Measurements from ENCODE around the gene WDR5. TPM values are rescaled to one million over a fixed set of nuclear protein-coding genes. Genes with fewer than 3 reads are reported as not detected.

WDR5 gene
- total RNA-seq, 1 donor from 2014 or later, result 28.3 TPM

DNA sequence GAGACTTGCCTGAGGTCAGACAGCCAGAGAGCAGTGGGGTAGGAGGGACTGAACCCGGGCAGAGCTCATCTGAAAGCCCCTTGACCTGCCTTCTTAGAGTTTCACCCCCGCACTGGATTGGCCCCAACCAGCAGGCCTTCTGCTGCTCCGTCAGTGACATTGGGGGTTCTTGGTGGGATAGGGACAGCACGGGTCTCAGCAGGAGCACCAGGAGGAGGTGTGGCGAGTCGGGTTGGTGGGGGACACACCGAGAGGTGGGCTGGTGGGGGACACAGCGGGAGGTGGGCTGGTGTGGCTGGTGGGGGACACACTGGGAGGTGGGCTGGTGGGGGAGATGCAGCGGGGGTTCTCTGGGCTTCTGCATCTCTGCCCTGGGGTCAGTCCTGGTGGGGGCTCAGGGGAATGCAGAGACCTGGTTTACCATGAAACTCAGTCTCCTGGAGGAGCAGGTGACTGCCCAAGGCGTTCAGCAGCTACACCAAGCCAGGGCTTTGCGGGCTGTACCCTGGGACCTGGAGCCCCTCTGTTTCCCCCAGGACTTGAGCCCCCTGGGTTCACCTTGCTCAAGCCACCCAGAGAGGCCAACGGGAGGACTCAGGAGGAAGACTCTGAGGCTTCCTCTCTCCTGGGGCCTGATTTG, 56.5 kb downstream of the WDR5 start:
- Histone ChIP-seq H3K36me3 (ENCODE audit: control insufficient read depth, insufficient read depth, low read length) (no peaks in the 10 kb centered on the region), H3K4me3 (ENCODE audit: low read depth, low read length) (no peak overlapping the region), H3K27me3 (ENCODE audit: control insufficient read depth, insufficient read depth, low read length) (peaks cover 38% of the 10 kb centered on the region)
- TF ChIP-seq, protein P1, sequence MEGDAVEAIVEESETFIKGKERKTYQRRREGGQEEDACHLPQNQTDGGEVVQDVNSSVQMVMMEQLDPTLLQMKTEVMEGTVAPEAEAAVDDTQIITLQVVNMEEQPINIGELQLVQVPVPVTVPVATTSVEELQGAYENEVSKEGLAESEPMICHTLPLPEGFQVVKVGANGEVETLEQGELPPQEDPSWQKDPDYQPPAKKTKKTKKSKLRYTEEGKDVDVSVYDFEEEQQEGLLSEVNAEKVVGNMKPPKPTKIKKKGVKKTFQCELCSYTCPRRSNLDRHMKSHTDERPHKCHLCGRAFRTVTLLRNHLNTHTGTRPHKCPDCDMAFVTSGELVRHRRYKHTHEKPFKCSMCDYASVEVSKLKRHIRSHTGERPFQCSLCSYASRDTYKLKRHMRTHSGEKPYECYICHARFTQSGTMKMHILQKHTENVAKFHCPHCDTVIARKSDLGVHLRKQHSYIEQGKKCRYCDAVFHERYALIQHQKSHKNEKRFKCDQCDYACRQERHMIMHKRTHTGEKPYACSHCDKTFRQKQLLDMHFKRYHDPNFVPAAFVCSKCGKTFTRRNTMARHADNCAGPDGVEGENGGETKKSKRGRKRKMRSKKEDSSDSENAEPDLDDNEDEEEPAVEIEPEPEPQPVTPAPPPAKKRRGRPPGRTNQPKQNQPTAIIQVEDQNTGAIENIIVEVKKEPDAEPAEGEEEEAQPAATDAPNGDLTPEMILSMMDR (IDR thresholded peaks at IDR 0.05; ENCODE audit: insufficient read depth, low read length, poor library complexity, severe bottlenecking), result no peak
- no peak for DNase-seq (ENCODE audit: low read depth)

DNA sequence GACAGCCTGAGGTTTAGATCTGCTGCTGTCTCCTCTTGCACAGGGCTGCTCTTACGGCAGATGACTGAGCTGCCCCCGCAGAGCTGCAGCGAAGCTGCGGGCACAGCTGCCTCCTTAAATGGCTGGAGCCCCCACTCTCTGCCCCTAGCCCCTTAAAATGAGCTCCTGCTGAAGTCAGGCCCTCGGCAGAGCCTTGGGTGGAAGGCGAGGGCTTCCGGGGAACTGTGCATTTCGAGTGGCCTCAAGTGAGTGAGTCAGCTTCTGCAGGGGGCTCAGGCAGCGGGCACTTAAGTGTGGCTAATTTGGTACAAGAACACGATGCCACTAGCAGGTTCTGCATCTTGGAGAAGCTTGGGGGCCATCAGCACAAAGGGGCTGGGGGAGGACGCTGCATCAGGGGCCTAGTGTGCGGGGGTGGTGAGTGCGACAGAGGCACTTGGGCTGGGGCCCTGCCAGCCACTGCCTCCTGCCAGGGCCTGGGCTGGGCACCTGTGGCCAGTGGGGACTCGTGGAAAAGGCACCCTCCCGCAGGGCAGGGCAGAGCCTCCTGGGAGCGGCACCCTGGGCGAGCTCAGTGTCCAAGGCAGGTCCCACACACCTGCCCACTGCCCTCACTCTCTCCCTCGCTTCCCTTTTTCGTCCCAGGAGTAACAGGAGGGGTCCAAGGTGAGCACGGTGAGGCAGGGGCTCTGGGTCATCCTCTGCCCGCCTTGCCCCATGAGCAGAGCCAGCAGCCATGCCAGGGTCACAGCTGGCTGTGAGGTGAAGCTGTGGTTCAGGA, 57.3 kb downstream of the WDR5 start:
- no peak overlapping the region for H3K4me3 ChIP-seq (ENCODE audit: low read depth, low read length)
- H3K36me3 ChIP-seq (ENCODE audit: control insufficient read depth, insufficient read depth, low read length), result no peaks in the 10 kb centered on the region
- TF ChIP-seq, protein P1 (IDR thresholded peaks at IDR 0.05; ENCODE audit: insufficient read depth, low read length, poor library complexity, severe bottlenecking), result no peak
- no peak for DNase-seq (ENCODE audit: low read depth)
- peaks cover 33% of the 10 kb centered on the region for H3K27me3 ChIP-seq (ENCODE audit: control insufficient read depth, insufficient read depth, low read length)

DNA sequence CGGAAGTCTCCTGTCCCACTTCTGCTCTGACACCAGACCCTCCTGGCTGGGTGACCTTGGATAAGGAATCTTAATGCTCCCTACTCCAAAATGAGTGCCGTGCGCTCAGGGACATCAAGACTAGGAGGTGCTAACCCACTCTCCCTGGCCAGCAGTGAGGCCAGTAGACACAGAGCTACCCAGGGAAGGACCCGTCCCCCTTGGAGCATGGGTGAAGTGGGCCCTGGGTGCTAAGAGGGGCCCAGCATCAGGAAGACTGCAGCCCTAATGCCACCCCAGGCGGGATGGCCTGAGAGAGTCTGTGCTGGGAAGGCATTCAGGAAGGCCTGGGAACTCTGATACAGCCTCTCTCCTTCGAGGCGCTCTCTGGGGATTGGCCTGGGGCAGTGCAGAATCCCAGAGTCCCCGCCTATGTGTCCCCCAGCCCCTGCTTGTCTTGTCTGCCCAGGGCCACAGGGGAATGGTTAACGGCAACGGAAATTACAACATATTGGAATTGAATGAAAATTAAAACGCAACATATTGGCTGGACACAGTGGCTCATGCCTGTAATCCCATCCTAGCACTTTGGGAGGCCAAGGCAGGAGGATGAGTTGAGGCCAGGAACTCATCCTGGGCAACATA, 58.1 kb downstream of the WDR5 start:
- Histone ChIP-seq H3K27me3 (ENCODE audit: control insufficient read depth, insufficient read depth, low read length) (peaks cover 24% of the 10 kb centered on the region), H3K4me3 (ENCODE audit: low read depth, low read length) (no peak overlapping the region), H3K36me3 (ENCODE audit: control insufficient read depth, insufficient read depth, low read length) (no peaks in the 10 kb centered on the region)
- TF ChIP-seq, protein P1 (IDR thresholded peaks at IDR 0.05; ENCODE audit: insufficient read depth, low read length, poor library complexity, severe bottlenecking), result no peak
- no peak for DNase-seq (ENCODE audit: low read depth)

DNA sequence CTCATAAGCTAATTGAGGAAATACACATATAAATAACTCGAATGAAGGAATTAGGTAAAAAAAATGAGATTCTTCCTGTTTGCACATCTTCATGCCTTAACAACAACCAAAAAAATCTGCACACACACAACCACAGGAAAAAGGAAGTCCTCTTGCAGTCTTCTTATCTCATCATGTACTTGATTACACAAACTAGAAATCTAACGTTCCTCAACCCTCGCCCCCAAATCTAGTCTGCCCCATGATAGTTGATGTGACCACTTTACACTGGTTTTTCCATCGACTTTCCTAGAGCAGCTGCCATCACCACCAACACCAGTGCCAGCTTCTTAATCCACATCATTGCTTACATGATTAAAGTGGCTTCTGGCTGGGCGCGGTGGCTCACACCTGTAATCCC, 59.7 kb downstream of the WDR5 start:
- DNase-seq (ENCODE audit: low read depth), result no peak
- H3K4me3 ChIP-seq (ENCODE audit: low read depth, low read length), result no peak overlapping the region
- H3K36me3 ChIP-seq (ENCODE audit: control insufficient read depth, insufficient read depth, low read length), result no peaks in the 10 kb centered on the region
- peaks cover 11% of the 10 kb centered on the region for H3K27me3 ChIP-seq (ENCODE audit: control insufficient read depth, insufficient read depth, low read length)
- TF ChIP-seq, protein P1 (IDR thresholded peaks at IDR 0.05; ENCODE audit: insufficient read depth, low read length, poor library complexity, severe bottlenecking), result no peak

DNA sequence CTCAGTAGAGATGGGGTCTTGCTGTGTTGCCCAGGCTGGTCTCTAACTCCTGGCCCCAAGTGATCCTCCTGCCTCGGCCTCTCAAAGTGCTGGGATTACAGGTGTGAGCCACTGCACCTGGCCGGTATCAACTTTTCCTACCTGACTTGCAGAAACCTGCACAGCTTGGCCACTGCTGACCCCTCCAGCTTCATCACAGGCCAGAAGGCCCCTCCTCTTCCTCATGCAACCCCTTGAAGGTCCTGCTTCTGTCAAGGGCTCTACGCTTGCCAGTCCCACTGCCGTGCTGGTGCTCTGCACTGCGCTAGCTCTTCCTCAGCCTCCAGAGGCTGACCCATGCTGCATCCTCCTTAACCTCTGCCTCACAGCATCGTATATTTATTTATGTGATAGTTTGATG, 61.0 kb downstream of the WDR5 start:
- H3K4me3 ChIP-seq (ENCODE audit: low read depth, low read length), result no peak overlapping the region
- peaks cover 9% of the 10 kb centered on the region for H3K27me3 ChIP-seq (ENCODE audit: control insufficient read depth, insufficient read depth, low read length)
- no peaks in the 10 kb centered on the region for H3K36me3 ChIP-seq (ENCODE audit: control insufficient read depth, insufficient read depth, low read length)
- DNase-seq (ENCODE audit: low read depth), result no peak
- TF ChIP-seq, protein P1 (IDR thresholded peaks at IDR 0.05; ENCODE audit: insufficient read depth, low read length, poor library complexity, severe bottlenecking), result no peak

Measured in kidney epithelial cell (primary cell).